Effector memory CD4-positive, alpha-beta T cell (primary cell): ENCODE measurements around the gene CIROP.

Experiments
- DNase-seq, 3 donors: peaks; one replicate each; pipeline ENCODE4 v3.0.0-alpha.2; 2020
- H3K27ac ChIP-seq: 2 replicates; pipeline ENCODE4 v1.7.0; 2013; ENCODE audit warnings: mild to moderate bottlenecking, low read length, moderate library complexity; ENCODE audit not compliant: insufficient read depth, poor library complexity, severe bottlenecking
- H3K27me3 ChIP-seq: replicated peaks from 2 replicates; pipeline ENCODE4 v1.7.0; 2013; ENCODE audit warnings: mild to moderate bottlenecking, low read length; ENCODE audit not compliant: insufficient read depth, control insufficient read depth, poor library complexity, severe bottlenecking
- H3K36me3 ChIP-seq: 2 replicates; pipeline ENCODE4 v1.7.0; 2013; ENCODE audit warnings: mild to moderate bottlenecking, low read length, moderate library complexity; ENCODE audit not compliant: control insufficient read depth, insufficient read depth
- H3K4me1 ChIP-seq: 2 replicates; pipeline ENCODE4 v1.7.0; 2013; ENCODE audit warnings: low read length, mild to moderate bottlenecking; ENCODE audit not compliant: control insufficient read depth, insufficient read depth, poor library complexity, severe bottlenecking
- H3K4me3 ChIP-seq: 2 replicates; pipeline ENCODE4 v1.7.0; 2013; ENCODE audit warnings: low read length, low read depth, mild to moderate bottlenecking; ENCODE audit not compliant: insufficient read depth, poor library complexity, severe bottlenecking
- H3K9me3 ChIP-seq: 2 replicates; pipeline ENCODE4 v1.7.0; 2013; ENCODE audit warnings: mild to moderate bottlenecking, low read length, moderate library complexity; ENCODE audit not compliant: control insufficient read depth

The CIROP gene

GRCh38 chr14:23066855-23067744, 37.7 kb downstream of the CIROP start:
- Histone ChIP-seq H3K36me3 (peaks cover 68% of the 10 kb centered on the region), H3K4me3 (no peak overlapping the region), H3K27ac (no peak overlapping the region), H3K27me3 (no peaks in the 10 kb centered on the region), H3K4me1 (peaks cover 18% of the 10 kb centered on the region), H3K9me3 (no peaks in the 10 kb centered on the region)
- DNase-seq = no peak

- Histone ChIP-seq H3K36me3 (peaks cover 73% of the 10 kb centered on the region), H3K9me3 (no peaks in the 10 kb centered on the region), H3K27me3 (no peaks in the 10 kb centered on the region), H3K4me1 (peaks cover 12% of the 10 kb centered on the region), H3K27ac (no peak overlapping the region), H3K4me3 (no peak overlapping the region)
- DNase-seq = no peak
These were observed 38.4 kb downstream of the CIROP start for GRCh38 chr14:23066368-23066767.

- H3K4me3 ChIP-seq = no peak overlapping the region
- peaks cover 2% of the 10 kb centered on the region for H3K4me1 ChIP-seq
- no peaks in the 10 kb centered on the region for H3K9me3 ChIP-seq
- no peak for DNase-seq
- H3K27me3 ChIP-seq = no peaks in the 10 kb centered on the region
- H3K27ac ChIP-seq = no peak overlapping the region
- peaks cover 92% of the 10 kb centered on the region for H3K36me3 ChIP-seq
These were observed 41.2 kb downstream of the CIROP start for GRCh38 chr14:23063601-23064000.

GRCh38 chr14:23062002-23062401, 42.8 kb downstream of the CIROP start:
- peaks cover 77% of the 10 kb centered on the region for H3K36me3 ChIP-seq
- H3K4me3 ChIP-seq = no peak overlapping the region
- DNase-seq = no peak
- H3K4me1 ChIP-seq = peaks cover 2% of the 10 kb centered on the region
- H3K27me3 ChIP-seq = no peaks in the 10 kb centered on the region
- no peaks in the 10 kb centered on the region for H3K9me3 ChIP-seq
- no peak overlapping the region for H3K27ac ChIP-seq

GRCh38 chr14:23060536-23061260, 44.1 kb downstream of the CIROP start:
- peaks cover 11% of the 10 kb centered on the region for H3K4me1 ChIP-seq
- H3K27ac ChIP-seq = no peak overlapping the region
- no peaks in the 10 kb centered on the region for H3K9me3 ChIP-seq
- H3K36me3 ChIP-seq = peaks cover 67% of the 10 kb centered on the region
- no peaks in the 10 kb centered on the region for H3K27me3 ChIP-seq
- no peak for DNase-seq
- H3K4me3 ChIP-seq = no peak overlapping the region

GRCh38 chr14:23058654-23059504, 45.9 kb downstream of the CIROP start:
- H3K27me3 ChIP-seq = no peaks in the 10 kb centered on the region
- no peaks in the 10 kb centered on the region for H3K9me3 ChIP-seq
- H3K4me3 ChIP-seq = no peak overlapping the region
- H3K4me1 ChIP-seq = peaks cover 11% of the 10 kb centered on the region
- peaks cover 50% of the 10 kb centered on the region for H3K36me3 ChIP-seq
- no peak for DNase-seq
- H3K27ac ChIP-seq = no peak overlapping the region

- peak; percentile 69 to 78 (median 72) for DNase-seq
- H3K27me3 ChIP-seq = no peaks in the 10 kb centered on the region
- no peak overlapping the region for H3K27ac ChIP-seq
- peak overlapping the region; percentile 83 for H3K4me3 ChIP-seq
- H3K9me3 ChIP-seq = no peaks in the 10 kb centered on the region
- peaks cover 11% of the 10 kb centered on the region for H3K4me1 ChIP-seq
- peaks cover 41% of the 10 kb centered on the region for H3K36me3 ChIP-seq
These were observed 46.8 kb downstream of the CIROP start for GRCh38 chr14:23057757-23058653.

- peak; percentile 50 to 66 (median 53) for DNase-seq
- H3K27ac ChIP-seq = no peak within 1 kb of the TSS
- peaks cover 33% of the 10 kb centered on the region for H3K36me3 ChIP-seq
These were observed 47.6 kb downstream of the CIROP start, which contains the start of gene CDH24 for GRCh38 chr14:23056956-23057756. Gene CDH24, minus strand, starts transcription at chr14:23057520. Its CDS starts 1,787 bp downstream, at chr14:23055733.

More at GRCh38 chr14:23056956-23057756, 47.6 kb downstream of the CIROP start, which contains the start of gene CDH24:
- Histone ChIP-seq H3K4me3 (peak within 1 kb of the TSS; percentile 83), H3K4me1 (peaks cover 11% of the 10 kb centered on the region), H3K9me3 (no peaks in the 10 kb centered on the region), H3K27me3 (no peaks in the 10 kb centered on the region)
